Measurements from ENCODE around the gene TTC23L. TPM values are rescaled to one million over a fixed set of nuclear protein-coding genes. Genes with fewer than 3 reads are reported as not detected.
A peak's percentile ranks its signal among the peaks of the same experiment; 100 is the strongest.
"Not testable (repeated sequence)": the region's sequence is repeated elsewhere in the genome, so short reads cannot be mapped to it uniquely, and the experiment has no call there.

The TTC23L gene
- total and polyA plus RNA-seq, 2 donors from 2014 or later: 0.39 to 1.7 TPM

GRCh38 chr5:34915856-34916192 is 76.9 kb downstream of the TTC23L start:
- intact Hi-C loops (cut with DNase I): no loop called here
- FAIRE-seq: no peak
- H3K36me3 ChIP-seq (ENCODE audit: control insufficient read depth in 2 of 3, insufficient read depth in 3 of 3, low read length in 3 of 3): peaks cover 7 to 27% (median 10%) of the 10 kb centered on the region in 3 donors

DNA sequence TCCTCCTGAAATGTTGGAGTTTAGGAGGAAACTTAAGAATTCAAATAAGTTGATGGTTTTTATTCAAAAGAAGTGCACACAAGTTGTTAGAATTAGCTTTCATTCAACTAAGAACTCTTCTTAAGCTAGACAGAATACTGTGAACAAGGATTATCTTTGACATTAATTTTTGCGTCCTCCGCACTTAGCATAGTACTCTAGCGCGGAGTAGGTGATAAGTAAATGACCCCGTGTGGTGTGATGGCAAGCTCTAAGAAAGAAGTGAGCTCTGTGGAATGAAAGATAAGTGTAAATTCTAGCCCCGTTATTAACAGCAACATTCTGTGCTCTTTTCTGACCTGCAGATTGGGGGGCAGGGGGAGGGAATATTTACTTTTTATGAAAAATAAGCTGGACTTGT is 77.6 kb downstream of the TTC23L start:
- Histone ChIP-seq H3K27me3 (ENCODE audit: control insufficient read depth, insufficient read depth, low read length) (no peaks in the 10 kb centered on the region), H3K4me1 (ENCODE audit: control insufficient read depth in 2 of 3, insufficient read depth in 2 of 3, low read depth in 1 of 3, low read length in 3 of 3) (peaks cover 0 to 18% (median 9%) of the 10 kb centered on the region in 3 donors), H3K4me3 (ENCODE audit: low read length in 3 of 3) (peak overlapping the region; percentile 96 to 97 (median 96)), H3K9ac (ENCODE audit: low read length in 3 of 3) (peak overlapping the region in 2 of 3 donors; percentile 90 to 96), H3K9me3 (ENCODE audit: control insufficient read depth in 2 of 3, insufficient read depth in 1 of 3, low read length in 3 of 3) (no peaks in the 10 kb centered on the region), H3K27ac (ENCODE audit: low read depth in 2 of 2, low read length in 2 of 2) (no peak overlapping the region), H3K36me3 (ENCODE audit: control insufficient read depth in 2 of 3, insufficient read depth in 3 of 3, low read length in 3 of 3) (peaks cover 1 to 22% (median 4%) of the 10 kb centered on the region in 3 donors)
- DNase-seq (no peak), FAIRE-seq (no peak)
- intact Hi-C loops (cut with DNase I): no loop called here
- TF ChIP-seq, protein P1, sequence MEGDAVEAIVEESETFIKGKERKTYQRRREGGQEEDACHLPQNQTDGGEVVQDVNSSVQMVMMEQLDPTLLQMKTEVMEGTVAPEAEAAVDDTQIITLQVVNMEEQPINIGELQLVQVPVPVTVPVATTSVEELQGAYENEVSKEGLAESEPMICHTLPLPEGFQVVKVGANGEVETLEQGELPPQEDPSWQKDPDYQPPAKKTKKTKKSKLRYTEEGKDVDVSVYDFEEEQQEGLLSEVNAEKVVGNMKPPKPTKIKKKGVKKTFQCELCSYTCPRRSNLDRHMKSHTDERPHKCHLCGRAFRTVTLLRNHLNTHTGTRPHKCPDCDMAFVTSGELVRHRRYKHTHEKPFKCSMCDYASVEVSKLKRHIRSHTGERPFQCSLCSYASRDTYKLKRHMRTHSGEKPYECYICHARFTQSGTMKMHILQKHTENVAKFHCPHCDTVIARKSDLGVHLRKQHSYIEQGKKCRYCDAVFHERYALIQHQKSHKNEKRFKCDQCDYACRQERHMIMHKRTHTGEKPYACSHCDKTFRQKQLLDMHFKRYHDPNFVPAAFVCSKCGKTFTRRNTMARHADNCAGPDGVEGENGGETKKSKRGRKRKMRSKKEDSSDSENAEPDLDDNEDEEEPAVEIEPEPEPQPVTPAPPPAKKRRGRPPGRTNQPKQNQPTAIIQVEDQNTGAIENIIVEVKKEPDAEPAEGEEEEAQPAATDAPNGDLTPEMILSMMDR (IDR thresholded peaks at IDR 0.05; ENCODE audit: borderline replicate concordance, extremely low read depth, insufficient read depth): no peak

More at GRCh38 chr5:34915856-34916192, 76.9 kb downstream of the TTC23L start:
- peak overlapping the region; percentile 78 to 83 for H3K27ac ChIP-seq (ENCODE audit: low read depth in 2 of 2, low read length in 2 of 2)
- peak overlapping the region; percentile 96 to 97 (median 96) for H3K4me3 ChIP-seq (ENCODE audit: low read length in 3 of 3)
- DNase-seq: no peak
- peak overlapping the region; percentile 90 to 96 (median 96) for H3K9ac ChIP-seq (ENCODE audit: low read length in 3 of 3)
- TF ChIP-seq, protein P1 (IDR thresholded peaks at IDR 0.05; ENCODE audit: borderline replicate concordance, extremely low read depth, insufficient read depth): no peak
- no peaks in the 10 kb centered on the region for H3K27me3 ChIP-seq (ENCODE audit: control insufficient read depth, insufficient read depth, low read length)
- peaks cover 0 to 18% (median 9%) of the 10 kb centered on the region in 3 donors for H3K4me1 ChIP-seq (ENCODE audit: control insufficient read depth in 2 of 3, insufficient read depth in 2 of 3, low read depth in 1 of 3, low read length in 3 of 3)
- H3K9me3 ChIP-seq (ENCODE audit: control insufficient read depth in 2 of 3, insufficient read depth in 1 of 3, low read length in 3 of 3): no peaks in the 10 kb centered on the region

GRCh38 chr5:34918025-34918424 is 79.1 kb downstream of the TTC23L start:
- Histone ChIP-seq H3K9ac (ENCODE audit: low read length in 3 of 3) (no peak overlapping the region), H3K9me3 (ENCODE audit: control insufficient read depth in 2 of 3, insufficient read depth in 1 of 3, low read length in 3 of 3) (no peaks in the 10 kb centered on the region), H3K4me1 (ENCODE audit: control insufficient read depth in 2 of 3, insufficient read depth in 2 of 3, low read depth in 1 of 3, low read length in 3 of 3) (peaks cover 0 to 18% (median 9%) of the 10 kb centered on the region in 3 donors), H3K4me3 (ENCODE audit: low read length in 3 of 3) (no peak overlapping the region), H3K36me3 (ENCODE audit: control insufficient read depth in 2 of 3, insufficient read depth in 3 of 3, low read length in 3 of 3) (peaks cover 2 to 29% (median 2%) of the 10 kb centered on the region in 3 donors), H3K27me3 (ENCODE audit: control insufficient read depth, insufficient read depth, low read length) (no peaks in the 10 kb centered on the region), H3K27ac (ENCODE audit: low read depth in 2 of 2, low read length in 2 of 2) (no peak overlapping the region)
- TF ChIP-seq, protein P1 (IDR thresholded peaks at IDR 0.05; ENCODE audit: borderline replicate concordance, extremely low read depth, insufficient read depth): no peak
- FAIRE-seq (no peak), DNase-seq (no peak)
- intact Hi-C loops (cut with DNase I): no loop called here

- H3K27me3 ChIP-seq (ENCODE audit: control insufficient read depth, insufficient read depth, low read length): no peaks in the 10 kb centered on the region
- intact Hi-C loops (cut with DNase I): no loop called here
- peaks cover 5 to 30% (median 6%) of the 10 kb centered on the region in 3 donors for H3K36me3 ChIP-seq (ENCODE audit: control insufficient read depth in 2 of 3, insufficient read depth in 3 of 3, low read length in 3 of 3)
- H3K4me3 ChIP-seq (ENCODE audit: low read length in 3 of 3): no peak overlapping the region
- H3K27ac ChIP-seq (ENCODE audit: low read depth in 2 of 2, low read length in 2 of 2): no peak overlapping the region
- TF ChIP-seq, protein P1 (IDR thresholded peaks at IDR 0.05; ENCODE audit: borderline replicate concordance, extremely low read depth, insufficient read depth): no peak
- no peaks in the 10 kb centered on the region for H3K9me3 ChIP-seq (ENCODE audit: control insufficient read depth in 2 of 3, insufficient read depth in 1 of 3, low read length in 3 of 3)
- H3K9ac ChIP-seq (ENCODE audit: low read length in 3 of 3): no peak overlapping the region
- peaks cover 0 to 13% (median 9%) of the 10 kb centered on the region in 3 donors for H3K4me1 ChIP-seq (ENCODE audit: control insufficient read depth in 2 of 3, insufficient read depth in 2 of 3, low read depth in 1 of 3, low read length in 3 of 3)
- FAIRE-seq (no peak), DNase-seq (no peak)
Measured at GRCh38 chr5:34919077-34919476, 80.1 kb downstream of the TTC23L start.

DNA sequence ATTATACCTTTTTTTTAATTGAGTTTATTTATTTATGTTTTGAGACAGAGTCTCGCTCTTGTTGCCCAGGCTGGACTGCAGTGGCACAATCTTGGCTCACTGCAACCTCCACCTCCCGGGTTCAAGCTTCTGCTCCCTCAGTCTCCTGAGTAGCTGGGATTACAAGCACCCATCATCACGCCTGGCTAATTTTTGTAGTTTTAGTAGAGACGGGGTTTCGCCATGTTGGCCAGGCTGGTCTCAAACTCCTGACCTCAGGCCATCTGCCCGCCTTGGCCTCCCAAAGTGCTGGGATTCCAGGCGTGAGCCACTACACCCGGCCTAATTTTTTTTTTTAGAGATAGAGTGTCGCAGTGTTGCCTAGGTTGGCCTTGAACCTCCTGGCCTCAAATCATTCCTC is 84.3 kb downstream of the TTC23L start:
- H3K4me3 ChIP-seq (ENCODE audit: low read length in 3 of 3); H3K27ac ChIP-seq (ENCODE audit: low read depth in 2 of 2, low read length in 2 of 2); H3K27me3 ChIP-seq (ENCODE audit: control insufficient read depth, insufficient read depth, low read length); H3K4me1 ChIP-seq (ENCODE audit: control insufficient read depth in 2 of 3, insufficient read depth in 2 of 3, low read depth in 1 of 3, low read length in 3 of 3); FAIRE-seq; H3K9ac ChIP-seq (ENCODE audit: low read length in 3 of 3); H3K9me3 ChIP-seq (ENCODE audit: control insufficient read depth in 2 of 3, insufficient read depth in 1 of 3, low read length in 3 of 3); DNase-seq; intact Hi-C loops (cut with DNase I): not testable (repeated sequence)
- H3K36me3 ChIP-seq (ENCODE audit: control insufficient read depth in 2 of 3, insufficient read depth in 3 of 3, low read length in 3 of 3): peaks cover 5 to 43% (median 9%) of the 10 kb centered on the region in 3 donors

All from kidney (tissue), 14 donors.